Stimulated activated CD8-positive, alpha-beta memory T cell treated with anti-CD3 and anti-CD28 coated beads, Interleukin-7, amount 100 ng/mL, for 24 hours (primary cell): ENCODE data around the gene ZBTB20.

Source experiments
- DNase-seq: peaks from one replicate; pipeline ENCODE4 v3.0.0-alpha.2; 2020; ENCODE audit warnings: low read depth

The ZBTB20 gene

DNA sequence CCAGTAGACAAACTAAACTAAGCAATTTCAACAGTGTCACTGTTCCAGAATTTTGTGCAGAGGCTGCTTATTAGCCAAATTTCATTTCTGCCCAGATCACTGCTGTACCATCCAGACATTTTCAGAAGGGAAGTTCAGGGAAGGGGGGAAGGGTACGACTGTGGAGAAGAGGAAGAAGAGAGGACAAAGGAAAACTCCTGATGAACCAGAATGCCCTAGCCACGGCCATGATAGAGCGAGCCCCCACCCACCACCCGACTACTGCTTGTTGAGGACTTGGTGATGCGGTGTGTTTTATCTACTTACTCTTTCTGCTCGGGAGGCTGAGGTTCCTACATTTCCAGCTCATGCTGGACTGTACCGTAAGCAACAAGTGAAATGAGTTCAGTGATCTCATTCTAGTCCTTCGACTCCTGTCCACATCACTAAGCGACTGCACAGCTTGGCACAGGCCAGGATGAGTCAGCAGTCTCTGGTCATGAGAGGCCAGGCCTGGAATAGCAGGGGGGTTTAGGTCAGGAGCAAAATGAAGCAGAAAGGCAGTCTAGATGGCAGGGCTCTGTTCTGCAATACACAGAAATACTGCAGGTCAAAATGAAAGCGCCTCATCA, 522.4 kb downstream of the ZBTB20 start:
- DNase-seq = no peak

DNA sequence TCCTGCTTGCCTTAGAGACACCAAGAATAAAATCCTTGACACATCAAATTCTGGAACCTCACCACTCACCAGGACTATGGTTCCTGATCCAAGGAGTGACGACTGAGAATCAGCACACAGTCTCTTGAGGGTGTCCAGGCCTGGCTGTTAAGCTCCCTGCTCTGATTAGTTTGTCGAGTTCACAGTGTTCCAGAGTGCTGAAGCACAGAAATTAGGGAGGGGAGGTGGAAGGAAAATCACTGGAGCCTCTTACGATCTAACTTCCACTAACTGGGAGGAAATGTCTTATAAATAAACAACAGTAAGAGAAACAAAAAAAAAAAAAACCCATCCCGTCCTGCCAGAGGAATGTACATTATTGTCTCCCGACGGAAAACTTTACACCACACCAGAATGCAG, 523.0 kb downstream of the ZBTB20 start:
- no peak for DNase-seq

GRCh38 chr3:114623420-114624046, 523.6 kb downstream of the ZBTB20 start:
- DNase-seq = no peak

DNA sequence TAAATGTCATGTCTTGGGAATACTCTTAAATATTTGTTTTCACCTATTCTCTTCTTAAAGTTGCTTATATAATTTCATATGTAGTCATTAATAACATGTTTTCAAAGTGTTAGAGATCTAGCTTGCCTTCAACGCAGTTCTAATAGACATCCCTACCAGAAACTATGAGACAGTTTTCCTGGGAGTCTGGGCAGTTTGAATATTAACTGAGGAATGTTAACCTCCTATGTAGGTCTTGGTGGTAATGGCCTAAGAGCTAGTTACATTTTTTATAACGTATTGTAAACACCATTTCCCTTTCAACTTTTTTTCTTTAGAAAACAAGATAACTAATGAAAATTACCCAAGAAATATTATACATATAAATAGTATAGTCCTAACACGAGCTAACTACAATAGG, 525.1 kb downstream of the ZBTB20 start:
- no peak for DNase-seq

DNA sequence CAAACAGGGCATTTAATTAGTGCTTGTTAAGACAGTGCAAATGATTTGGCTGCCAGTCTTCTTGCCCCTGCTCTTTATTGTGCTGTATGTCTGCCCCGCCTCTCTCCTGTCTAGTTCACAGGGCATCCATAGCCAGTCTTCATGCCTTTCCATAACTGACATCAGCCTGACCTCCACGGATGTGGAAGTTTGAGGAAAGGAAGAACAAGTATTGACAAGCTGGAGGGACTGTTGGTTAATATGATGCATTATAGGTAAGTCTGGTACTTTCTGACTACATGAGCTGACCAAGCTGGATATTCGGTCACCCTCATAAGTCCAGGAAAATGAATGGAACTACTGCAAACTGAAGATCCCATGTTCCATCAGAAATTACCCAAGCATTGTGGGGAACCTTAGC, 527.3 kb downstream of the ZBTB20 start:
- DNase-seq = no peak

DNA sequence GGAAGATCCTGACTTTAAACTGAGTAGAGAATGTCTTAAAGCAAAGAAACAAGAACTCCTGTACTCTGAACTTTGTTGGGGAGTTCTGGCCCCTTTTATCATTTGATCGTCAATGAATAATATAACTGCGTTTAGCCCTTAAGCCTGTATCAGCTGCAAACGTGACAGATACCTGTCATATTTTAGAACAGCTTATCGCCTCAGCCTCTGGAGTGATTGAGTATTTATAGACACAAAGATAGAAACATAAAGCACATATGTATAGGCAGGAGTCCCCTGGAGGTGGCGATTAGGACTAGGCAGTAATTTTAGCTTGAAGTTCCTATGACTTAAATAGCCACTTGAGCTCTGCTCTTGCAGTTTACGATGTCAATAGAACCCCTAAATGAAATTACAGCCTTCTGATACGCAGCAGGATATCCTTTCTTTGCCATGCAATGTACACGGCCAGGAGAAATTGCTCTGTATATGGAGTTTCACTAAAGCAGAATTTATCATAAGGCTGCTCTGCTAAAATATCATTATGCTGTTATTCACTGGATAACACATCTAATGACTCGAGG, 531.5 kb downstream of the ZBTB20 start:
- DNase-seq = no peak

GRCh38 chr3:114609973-114610630, 537.0 kb downstream of the ZBTB20 start:
- DNase-seq = no peak

DNA sequence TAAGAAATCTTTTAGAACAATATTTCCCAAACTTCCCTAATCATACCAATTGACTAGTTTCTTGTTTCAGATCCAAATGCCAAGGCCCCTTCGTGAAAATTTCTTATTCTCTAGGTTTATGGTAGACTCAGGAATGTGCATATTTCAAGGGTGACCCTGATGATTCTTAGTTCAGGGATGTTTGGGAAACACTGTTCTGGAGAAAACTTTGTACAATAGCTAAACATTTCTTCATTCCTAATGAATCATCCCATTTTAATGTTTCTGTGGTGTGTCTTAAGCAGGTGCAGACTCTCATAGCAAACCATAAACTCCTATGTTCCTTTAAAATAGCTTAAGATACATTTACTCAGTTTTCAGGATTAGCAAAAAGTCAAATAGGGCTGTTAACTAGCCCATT, 538.8 kb downstream of the ZBTB20 start:
- DNase-seq = no peak

GRCh38 chr3:114606336-114606735, 540.8 kb downstream of the ZBTB20 start:
- DNase-seq = no peak

DNA sequence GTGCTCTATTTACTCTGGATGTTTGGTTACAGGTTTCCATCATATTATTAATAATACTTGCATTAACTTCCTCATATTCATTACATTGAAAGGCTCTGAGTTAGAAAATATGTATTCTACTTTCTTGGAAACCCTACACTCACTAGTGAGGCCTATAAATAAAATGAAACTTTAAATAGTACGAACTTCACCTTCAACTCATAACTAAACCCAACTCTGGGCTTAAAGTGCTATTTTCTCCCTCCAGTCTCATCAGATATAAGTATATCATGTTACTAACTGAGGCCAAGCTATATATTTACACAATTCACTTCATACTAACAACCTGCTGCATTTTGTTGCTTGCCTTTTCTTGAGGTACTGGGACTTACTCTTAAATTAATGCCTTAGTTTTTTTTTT, 546.5 kb downstream of the ZBTB20 start:
- no peak for DNase-seq

DNA sequence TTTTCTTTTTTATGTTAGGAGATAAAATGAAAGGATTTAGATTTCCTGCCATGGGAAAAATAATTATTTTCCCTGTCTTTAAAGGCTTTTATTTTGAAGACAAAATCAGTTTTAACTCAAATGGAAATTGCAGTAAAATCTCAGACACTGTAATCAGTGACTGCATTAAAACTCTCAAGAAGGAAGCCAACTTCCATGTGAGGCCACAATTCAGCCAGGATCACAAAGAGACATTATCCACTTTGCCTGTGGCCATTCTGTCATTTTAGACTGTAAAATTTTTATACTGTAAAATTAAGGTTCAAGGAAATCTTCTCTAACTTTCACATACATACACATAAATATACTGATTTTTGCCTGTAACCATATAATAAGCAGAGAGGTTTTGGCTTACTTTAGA, 549.2 kb downstream of the ZBTB20 start:
- DNase-seq = no peak

GRCh38 chr3:114597012-114597411, 550.1 kb downstream of the ZBTB20 start:
- DNase-seq = no peak

- DNase-seq = no peak
Observed at GRCh38 chr3:114596147-114596546, 550.9 kb downstream of the ZBTB20 start.

DNA sequence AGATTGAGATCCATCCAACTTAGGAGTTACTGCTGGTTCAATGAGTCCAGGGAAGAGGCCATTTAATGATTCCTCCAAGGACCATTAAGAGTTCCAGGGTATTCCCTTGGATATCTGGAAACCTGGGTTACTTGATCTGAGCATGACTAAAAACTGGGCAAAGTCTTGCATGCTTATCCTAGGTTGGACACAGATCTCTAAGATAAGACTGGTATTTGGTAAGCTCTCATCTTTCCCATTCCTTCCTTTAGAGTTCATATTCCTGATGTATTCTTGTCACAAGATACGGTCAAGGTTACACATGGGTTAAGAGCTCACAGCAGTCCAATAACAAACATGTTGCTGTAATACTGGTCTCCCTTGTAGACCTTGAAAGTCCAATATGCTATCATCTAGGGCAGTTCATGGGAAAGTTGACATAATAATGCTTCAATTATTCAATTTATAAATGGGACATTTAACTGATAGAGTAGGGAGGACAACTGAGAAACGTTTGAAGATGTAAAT, 551.5 kb downstream of the ZBTB20 start:
- DNase-seq = no peak

DNA sequence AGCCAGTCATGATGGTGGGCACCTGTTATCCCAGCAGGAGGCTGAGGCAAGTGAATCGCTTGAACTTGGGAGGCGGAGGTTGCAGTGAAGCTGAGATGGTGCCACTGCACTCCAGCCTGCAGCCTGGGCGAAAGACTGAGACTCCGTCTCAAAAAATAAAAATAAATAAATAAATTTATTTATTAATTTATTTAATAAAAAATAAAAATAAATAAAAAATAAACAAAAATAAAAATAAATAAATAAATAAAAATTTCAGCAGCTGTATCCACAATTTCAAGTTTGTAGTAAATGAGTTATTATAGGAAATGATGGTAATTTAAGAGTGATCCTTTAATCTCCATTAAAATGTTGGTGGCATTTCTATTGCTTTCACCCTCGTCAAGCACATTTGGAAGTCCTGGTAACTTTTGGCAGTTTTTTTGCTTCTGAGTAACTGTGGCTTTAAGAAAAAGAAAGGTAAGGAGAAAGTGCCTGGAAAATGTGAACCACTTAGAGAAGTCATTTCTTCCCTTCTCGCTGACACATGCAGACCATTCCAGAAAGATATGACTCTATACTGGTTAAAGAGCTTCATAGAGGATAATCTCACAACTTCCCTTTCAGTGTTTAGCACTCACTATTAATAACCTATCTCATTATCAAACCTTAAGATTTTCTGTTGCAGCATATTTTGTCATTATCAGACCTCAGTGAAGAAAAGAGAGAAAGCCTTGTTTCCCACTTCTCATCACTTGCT, 556.6 kb downstream of the ZBTB20 start:
- no peak for DNase-seq

DNA sequence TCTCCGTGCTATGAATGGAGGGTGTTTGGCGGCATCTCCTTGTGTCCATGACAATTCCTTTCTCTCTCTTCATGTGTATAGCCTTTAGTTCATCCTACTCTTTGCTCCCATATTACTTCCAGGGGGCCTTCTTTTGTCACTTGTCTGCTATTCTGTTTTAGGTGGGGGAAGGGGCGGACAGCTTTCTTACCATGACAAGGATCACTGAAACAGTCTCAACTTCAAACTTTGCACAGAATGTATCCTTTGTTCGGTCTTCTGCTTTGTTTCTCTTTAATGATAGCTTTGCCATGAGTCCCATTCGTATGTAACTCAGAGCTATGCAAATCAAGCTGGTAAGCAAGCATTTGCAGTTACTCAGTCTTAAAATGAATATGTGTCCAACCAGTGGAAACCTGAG, 559.1 kb downstream of the ZBTB20 start:
- DNase-seq = no peak

GRCh38 chr3:114586119-114586518, 561.0 kb downstream of the ZBTB20 start:
- no peak for DNase-seq

DNA sequence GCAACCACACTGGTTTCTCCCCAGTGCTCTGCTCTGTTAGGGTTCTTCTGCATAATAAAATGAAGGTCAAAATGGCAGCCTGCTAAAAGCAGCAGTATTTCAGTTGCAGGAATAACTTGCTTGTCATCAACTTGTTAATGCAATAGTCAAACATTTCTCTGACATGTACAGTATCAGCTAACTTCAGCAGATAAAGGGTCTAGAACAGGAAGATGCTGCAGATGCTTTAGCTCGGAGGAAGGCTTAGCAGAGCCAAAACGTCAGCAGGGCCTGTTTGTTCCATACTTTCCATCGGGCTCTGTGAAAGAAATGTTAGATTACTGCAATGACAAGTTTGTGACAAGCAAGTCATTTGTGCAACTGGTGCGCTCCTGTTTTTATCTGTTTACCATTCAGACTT, 561.4 kb downstream of the ZBTB20 start:
- no peak for DNase-seq

DNA sequence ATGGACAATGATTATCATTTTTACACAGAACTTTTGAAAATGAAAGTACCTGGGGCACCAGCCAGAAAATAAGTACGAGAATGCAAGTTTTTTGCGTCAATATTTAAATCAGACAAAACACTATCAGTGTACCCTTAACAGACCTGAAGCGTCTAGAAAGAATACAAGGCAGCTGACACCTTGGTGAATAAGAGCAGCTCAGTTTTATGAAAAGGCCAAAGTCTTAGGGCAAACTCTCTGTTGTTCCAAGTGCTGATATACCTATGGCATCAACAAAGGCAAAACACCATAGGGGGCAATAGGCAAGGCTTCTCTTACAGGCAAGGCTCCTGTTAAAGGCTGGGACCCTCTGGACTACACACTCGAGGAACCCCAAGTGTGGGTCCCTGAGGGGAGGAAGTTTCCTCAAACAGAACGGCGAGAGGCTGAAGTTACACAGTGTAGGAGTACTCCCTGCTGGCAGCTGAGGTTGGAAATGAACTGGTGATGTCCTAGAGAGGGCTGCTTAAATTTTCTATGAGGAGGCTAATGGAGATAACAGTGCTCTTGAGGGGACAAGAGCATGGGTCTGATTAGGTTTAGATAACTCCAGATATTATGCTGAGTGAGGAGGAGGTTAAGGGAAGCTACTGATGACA, 562.2 kb downstream of the ZBTB20 start:
- DNase-seq = no peak

- no peak for DNase-seq
Observed at GRCh38 chr3:114582929-114583328, 564.2 kb downstream of the ZBTB20 start.

DNA sequence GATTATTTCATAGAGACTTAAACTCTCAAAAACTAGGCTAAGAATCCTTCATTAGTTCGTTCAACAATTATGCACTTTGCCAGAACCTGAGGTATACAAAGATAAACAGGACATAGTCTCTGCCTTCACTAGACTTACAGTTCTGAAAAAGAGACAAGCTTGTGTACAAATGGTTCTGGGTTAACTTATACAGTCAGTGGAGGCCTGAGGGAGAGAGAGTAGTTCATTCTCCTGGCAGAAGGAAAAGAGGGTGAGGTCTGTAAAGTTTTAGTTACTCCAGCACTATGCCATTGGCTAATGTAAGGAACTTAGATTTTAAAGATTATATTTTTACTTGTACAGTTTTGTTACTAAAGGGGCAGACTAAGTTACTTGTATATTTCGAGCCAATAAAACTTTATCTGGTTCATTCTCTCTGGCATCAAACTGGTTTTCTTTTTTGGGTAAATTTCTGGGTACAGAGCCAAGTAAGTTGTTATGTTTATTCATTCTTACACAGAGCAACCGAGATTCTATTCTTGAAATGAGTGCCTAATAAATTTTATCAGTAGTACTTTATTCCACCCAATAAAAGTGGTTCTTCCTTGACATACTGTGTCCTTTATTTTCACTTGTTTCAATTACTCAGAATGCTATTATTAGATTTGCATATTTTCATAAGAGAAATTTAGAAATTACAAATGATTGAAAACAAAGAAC, 574.6 kb downstream of the ZBTB20 start:
- no peak for DNase-seq
